AG08395 (cell line): ENCODE results near the gene SLC24A4.

ENCODE experiments used
- DNase-seq: peaks from one replicate; pipeline ENCODE4 v3.0.0; 2012; ENCODE audit warnings: mixed read lengths, low spot score

Gene SLC24A4

DNA sequence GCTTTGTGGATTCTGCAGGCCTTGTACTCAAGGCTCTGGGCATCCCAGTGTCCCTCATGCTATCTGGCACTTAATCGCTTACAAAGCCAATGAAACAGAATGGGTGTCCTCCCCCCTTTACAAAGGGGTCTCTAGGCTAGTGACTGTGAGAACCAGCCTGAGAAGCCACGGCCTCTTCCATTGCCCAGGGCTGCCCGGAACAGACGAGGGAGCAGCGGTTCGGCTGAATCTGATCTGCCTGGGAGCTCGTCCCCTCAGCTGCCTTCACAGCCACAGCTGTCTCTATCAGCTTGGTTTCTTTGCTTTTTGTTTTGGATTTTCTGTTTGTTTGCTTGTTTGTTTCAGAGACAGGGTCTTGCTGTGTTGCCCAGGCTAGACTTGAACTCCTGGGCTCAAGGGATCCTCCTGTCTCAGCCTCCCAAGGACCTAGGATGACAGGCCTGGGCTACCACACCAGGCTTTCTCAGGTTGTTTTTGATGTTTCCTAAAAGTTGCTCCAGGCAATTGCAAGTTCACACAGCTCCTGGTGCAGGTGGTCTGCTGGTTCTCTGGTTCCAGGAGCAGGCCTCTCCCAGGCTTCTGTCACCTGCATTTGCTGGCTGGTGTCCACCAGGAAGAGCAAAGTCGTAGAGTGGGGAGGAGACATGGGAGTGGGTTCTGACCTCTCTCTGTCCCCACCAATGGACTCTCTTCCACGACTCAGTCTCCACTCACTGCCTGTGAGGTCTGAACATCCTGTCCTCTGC, 179.7 kb downstream of the SLC24A4 start:
- no peak for DNase-seq

DNA sequence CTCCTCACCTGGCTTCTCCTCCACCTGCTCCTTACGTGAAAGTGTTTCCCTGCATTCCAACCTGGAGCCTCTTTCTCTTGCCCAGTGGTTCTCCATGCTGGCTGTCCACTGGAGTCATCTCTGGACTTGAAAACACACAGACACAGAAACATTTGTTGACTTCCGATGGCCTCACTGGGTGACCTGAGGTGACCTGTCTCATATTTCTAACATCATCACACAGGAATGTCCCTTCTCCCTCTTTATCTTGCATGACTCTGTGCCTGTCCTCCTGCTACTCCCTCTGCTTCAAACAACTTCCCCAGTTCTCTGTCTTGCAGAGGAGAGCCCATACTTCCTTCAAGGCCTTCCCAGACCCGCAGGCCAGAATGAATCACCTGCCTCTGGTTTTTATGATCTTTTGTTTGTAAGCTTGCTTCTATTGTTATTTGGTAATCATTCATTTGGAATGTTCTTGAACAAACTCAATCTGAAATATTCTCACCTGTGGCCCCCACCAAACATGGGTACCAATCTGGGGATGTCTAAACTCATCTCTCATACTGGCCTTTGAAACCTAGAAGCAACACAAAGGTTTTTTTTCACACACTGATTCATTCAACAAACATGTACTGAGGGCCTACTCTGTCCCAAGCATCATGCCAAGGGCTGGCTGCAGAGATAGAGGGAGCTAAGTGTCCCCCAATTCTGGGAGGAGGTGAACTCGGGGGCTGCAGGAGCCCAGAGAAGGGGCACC, 181.0 kb downstream of the SLC24A4 start:
- DNase-seq = peak; percentile 85

DNA sequence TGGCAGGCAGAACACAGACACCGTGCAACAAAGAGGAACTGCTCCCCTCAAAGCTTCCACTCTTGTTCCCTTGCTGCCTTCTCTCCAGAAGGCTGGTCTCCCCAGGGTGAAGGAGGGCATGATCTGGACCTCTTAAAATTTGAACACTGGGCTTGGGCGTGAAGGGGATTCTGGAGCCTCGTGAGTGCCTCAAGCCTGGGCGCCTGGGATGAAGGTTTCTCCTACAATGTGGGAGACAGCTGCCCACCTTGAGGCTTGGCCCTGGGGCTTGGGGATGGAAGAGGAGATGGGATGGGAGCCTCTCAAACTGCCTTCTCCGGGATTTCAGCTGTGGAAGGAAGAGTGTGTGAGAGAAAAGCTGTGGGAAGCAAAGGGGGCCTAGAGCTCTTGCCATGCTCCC, 182.9 kb downstream of the SLC24A4 start:
- no peak for DNase-seq

DNA sequence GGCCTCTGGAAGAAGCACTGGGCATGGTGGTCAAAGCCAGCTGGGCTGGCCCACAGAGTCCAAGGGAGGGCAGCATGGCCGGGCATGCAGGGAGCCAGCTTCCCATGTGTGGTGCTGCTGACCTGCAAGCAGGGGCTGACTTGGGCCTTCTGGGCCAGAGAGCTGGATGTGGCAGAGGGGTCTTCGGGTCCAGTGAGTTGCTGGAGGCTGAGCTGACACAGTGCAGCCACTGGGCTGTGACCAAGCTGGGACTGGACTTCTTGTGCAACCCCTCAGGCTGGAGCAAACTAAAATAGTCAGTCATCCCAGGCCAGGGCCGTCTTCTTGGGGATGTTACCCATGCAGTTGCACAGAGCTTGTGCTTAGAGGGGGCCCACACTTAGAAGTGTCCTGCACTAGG, 183.3 kb downstream of the SLC24A4 start:
- DNase-seq = no peak

DNA sequence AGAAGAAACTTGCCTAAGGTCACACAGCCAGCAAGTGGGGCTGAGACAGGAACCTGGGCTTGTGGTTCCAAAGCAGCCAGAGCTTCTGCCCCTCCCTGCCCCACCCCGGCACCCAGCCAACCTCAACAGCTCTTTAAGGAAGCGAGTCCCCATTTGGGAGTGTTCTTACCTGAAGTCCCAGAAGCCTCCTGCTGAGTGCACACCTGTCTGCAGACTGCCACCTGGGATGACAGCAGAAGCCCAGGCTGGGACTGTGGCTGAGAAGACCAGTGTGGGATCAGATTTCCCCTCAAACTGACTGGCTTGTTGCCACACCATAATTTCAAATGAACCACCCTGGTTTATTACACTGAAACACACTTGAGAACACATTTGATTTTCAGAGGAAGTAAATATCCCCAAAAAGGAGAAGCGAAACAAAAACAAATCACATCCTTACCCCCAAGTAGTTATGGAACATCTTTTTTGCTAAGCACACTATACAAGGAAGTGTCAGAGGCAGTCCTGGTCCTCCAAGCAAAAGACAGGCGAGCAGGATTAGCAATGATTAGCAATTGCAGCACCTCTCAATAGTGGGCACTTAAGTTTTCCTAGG, 184.3 kb downstream of the SLC24A4 start:
- DNase-seq = no peak

DNA sequence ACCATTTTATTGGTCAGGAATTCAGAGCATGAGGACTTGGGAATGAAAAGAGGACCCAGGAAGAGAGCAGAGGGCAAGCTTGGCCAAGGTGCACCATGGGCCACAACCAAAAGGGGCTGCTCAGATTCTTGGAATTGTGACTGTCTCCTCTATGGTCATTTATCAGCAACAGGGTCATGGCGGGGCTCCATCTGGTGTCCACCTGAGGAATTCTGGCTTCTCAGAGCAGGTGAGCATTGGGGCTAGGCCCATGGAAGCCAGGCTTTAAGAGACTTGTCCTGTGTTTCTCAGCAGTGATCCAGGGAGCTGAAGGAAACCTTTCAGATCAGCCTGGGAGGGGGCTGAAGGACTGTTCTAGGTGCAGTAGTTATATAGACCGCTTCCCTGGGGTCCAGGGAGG, 188.0 kb downstream of the SLC24A4 start:
- DNase-seq = no peak

DNA sequence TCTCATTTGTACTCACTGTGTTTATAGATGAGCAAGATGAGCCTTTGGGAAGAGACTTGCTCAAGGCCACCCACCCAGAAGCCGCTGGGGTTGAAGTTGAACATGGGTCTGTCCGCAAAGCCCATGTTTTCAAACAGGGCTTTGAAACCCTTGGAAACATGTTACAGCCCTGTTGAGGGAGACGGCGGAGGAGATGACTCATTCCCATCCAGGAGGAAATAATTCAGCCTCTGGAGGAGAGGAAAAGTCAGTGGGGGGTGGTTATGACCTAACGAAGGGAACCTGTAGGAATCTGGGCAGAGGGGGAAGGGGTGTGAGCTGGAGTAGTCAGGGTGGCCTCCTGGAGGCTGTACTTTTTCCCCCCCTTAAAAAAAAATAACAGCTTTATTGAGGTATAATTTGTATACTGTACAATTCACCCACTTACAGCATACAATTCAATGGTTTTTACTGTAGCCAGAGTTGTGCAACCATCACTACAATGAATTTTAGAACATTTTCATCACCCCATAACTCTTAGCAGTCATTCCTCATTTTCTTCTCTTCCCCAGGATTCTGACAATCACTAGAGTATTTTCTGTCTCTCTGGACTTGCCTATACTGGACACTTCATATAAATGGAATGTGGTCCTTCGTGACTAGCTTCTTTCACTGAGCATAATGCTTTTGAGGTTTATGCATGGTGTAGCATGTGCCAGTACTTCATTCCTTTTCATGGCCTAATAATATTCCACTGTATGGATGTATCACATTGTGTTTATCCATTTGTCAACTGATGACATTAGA, 188.7 kb downstream of the SLC24A4 start:
- DNase-seq = peak; percentile 95

DNA sequence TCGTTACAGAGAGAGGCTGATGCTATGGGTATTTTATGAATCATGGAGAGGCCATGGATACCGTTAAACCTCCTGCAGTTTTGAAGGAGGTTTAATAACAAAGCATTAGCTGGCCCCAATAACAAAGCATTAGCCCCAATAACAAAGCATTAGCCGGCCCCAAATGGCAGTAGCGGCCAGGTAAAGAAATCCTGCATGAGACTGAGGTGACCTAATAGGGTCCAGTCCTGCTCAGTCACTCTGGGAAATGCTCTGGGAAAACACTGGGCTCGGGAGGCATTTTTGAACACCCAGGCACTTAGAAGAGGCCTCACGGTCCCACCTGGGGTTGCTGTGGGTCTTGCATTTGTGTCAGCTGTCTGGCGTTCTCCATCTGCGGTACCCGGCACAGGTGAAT, 189.8 kb downstream of the SLC24A4 start:
- no peak for DNase-seq

DNA sequence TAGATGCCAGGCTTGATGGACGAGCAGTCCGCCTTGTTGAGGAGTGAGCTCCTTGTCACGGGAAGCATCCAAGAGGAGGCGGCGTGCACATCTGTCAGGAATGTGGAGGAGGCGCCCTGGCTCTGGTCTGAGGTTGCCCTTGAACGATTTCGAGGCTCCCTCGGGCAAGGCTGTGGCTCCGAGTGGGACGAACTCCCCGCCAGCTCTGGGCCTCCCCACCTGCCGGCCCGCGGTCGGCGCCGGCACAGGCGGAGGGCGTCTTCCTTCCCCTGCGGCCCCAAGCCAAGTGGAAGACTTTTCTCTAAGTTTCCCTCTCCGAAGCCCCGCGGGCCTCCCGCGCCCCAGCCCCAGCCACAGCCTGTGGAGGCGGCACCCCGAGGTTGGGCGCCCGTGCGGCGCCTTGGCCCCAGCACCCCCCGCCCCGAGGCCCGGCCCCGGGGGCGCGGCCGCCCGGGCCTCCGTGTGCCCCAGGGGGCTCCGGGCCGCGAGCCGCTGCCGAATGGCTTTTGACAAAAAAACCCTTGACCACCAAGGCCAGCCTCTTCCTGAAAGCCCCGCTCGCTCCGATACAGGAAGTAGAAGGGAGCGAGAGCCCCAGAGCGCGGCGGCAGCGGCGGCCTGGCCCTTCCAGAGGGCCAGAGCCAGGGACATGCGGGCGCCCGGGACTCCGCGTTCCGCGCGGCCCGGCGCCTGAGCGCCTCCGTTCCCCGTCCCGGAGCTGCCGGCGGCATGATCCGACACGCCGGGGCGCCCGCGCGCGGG, 190.4 kb downstream of the SLC24A4 start, which contains the start of gene RIN3:
Gene RIN3, plus strand, starts transcription at position 578 of the 762 bp plus-strand sequence. Its CDS starts 152 bp downstream, at position 730.
- DNase-seq = peak; percentile 58

DNA sequence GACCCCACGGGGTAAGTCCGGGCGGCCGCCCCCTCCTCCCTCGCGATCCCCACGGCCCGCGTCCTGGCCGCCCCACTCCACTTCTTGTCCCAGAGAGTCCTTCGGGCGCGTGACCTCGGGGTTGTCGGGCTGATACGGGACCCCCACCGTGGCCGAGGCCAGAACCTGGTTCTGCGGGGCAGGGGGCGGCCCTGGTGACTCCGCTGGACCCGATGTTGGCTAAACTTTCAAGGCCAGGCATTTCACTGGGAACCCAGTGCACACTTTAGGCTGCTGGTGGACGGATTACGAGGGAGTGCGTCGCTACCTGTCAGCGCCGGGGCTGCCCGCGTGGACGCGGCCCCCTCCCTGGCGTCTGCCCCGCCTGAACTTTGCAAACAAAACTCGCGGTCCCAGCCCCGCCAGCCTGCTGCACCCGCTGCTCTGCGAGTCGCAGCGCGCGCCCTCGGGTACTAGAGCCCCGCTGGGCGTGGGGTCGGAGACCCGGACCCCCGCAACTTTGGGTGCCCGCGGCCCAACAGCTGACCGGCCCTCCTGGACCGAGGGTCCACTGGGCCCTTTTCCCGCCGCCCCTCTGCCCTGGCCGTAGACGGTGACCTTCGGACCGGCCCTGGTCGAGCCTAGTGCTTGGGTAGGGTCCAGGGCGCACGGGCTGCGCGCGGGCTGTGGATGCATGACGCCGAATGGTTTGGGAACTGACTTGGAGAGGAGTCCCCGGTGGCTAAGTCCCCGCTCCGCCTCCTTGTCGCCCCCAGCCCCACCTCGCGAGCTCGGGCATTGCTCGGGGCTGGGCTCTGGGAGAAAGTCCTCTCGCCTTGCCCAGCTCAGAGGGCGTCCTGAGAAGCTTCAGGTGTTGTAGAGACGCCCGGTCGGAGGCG, 191.2 kb downstream of the SLC24A4 start:
- DNase-seq = no peak

DNA sequence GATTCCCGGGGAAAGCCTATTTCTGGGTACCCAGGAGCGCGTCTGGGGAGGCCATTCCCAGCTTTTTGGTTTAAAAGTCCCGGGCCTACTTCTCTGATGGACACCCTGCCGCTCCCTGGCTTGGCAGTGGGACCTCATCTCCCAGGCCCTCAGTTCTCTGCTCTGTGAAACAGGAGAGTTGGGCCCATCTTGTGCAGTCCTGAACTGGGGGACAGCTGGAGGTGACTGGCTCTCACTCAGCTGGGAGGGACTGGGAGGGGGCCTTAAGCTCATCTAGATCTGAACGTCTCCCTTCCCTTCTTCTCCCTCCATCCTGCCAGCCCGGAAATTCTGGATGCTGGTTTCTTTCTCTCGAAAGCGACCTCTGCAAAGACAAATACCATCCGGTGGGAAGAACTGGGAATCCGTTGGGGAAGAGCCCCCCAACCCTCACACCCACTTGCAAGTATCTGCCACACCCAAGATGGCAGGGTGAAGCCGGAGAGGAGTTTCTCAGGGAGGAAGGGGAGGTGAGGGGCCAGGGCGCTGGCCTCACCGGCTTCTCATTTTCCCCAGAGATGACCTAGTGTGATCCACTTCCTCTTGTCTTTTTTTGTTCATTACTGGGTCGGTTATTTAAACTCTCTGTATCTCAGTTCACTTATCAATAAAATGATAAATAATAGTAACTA, 192.0 kb downstream of the SLC24A4 start:
- no peak for DNase-seq

DNA sequence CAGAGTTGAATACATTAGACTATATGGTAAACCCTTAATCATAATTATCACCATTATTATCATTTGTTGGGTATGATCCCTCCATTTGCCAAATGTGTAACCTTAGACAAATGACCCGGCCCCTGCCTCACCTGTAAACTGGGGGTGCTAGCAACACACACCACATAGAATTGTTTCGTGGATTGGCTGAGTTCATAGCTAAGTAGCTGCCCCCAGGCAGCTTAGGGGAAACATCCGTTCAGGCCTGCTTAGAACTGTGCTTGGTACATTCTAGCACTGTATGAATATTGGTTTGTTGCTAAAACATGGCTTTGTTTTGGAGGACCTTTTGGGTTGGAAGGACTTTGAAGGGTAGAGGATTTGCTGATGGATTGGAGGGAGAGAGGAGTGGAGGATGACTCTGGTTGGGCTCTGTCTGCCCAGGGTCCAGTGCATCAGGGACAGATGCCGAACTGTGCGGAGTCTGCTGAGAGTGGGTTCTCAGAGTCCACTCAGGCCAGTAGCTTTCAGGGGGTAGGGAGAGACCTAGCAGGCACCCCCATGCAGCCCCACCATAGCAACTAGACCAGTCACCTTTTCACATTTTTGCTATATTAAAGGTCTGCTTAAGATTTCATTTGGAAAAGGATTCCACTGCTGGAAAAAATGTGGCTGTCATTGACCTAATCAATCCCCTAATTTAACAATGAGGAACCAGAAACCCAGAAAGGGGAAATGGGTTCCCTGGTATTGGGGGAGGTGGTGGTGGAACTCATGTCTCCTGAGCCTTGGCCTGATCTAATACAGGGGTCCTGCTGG, 192.8 kb downstream of the SLC24A4 start:
- DNase-seq = no peak

DNA sequence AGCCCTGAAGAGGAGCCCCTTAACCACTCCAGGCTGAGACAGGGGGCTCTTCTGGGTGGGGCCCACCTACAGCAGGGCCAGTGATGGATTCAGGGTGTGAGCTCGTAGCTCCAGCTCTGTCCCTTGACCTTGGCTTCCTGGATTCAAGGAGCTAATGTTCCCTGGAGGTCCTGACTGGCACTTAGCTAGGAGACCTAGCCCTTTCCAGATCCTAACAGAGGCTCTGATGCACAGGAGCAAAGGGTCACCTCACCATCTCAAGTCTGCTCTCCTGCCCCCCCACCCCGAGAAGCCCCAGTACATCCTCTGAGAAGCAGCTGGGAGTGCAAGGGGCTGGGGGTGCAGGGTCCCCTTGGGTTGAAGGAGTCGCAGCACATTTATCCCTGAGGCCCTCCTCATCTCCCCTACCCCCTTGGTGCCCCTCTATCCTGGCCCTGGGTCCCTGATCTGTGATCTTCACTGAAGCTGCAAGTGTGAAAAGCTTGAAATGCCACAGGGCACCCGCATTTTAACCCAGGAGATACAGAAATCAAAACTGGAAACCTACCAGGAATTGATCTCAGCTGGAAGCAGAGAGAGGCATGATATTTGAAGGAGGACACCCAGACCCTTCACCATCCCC, 193.5 kb downstream of the SLC24A4 start:
- DNase-seq = no peak

DNA sequence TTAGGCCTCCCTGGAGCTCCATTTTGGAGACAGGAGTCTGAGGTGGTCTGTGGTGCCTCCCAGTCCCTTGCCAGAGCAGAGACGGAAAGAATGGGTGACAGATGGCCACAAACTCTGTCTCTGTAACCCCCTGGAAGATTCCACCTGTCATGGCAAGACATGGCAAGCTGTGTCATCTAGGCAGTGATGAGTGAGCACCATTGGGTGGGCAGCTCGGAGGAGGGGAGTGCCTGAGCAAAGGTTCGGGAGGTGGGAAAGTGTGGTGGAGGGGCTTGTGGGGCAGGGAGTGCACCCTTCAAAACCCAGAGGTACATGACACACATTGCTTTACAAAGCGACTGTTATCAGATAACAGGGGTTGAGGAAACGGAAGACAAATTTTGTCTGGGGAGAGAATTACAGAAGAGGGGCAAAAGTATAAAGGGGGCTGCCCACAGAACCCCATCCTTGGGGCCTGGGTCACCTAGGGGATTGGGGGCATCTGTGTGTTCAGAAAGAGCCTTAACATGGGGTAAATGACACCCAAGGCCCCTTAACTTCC, 194.1 kb downstream of the SLC24A4 start:
- no peak for DNase-seq

DNA sequence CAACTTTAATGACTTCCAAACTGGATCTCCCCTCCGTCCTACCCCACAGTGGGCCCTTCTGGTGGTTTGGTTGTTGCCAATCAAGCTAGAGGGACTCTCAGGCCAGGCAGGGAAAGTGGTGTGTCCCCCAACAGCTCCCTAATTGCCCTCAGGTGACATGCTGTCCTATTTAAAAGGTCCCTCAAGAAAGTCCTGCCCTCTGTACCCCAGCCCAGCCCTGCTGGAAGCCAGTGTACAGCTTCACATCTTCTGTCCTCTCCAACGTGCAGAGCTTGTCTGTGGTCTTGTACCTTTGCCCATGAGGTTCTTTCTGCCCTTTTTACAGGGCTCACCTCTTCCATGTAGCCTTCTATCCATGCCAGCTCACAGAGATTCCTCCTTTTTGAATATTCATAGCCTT, 194.8 kb downstream of the SLC24A4 start:
- DNase-seq = no peak

DNA sequence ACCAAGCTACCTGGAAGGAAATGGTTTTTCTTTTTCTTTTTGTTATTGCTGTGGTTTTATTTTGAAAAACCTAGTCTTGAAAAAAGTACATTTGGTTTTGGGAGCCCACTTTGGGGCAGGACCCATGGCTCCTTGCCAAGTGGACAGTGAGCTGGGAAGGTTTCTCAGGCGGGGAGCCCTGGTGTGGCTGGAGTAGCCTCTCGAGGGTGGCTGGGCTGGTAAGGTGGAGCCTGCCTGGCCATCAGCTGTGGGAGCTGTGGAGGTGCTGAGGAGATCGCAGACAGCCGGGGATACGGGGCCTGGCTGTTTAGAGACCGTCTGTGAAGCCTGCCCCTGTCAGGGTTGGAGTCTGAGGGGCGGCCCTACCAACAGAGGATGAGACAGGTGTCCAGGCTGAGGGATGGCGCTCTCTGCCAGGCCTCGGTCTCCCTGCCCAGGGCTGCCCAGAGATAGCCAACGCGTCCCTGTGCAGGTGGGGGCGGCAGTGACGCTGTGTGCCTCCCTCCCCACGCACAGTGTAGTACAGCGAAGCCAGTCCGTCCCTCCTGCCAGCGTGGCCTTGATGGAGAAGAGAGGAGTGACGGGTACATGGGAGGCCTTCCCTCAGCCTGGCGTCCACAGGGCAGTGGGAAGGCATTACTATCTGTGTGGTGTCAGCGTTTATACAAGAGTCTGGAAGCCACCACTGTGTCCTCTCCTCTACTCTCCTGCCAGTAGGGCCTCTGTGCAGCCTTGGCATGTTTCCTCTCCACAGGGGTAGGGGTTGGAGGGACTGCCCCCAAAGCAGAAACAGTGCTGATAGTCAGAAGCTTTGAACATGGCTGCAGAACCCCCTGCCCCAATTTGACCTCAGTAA, 196.5 kb downstream of the SLC24A4 start:
- DNase-seq = no peak
